GM10248 (cell line): ENCODE results near the gene TKT.

Experiments used
- CTCF ChIA-PET: fragments of 300-600 bp; sonication (Branson Sonifier 250); formaldehyde crosslinking; extraction: SDS; loops from one replicate; lab custom pipeline; 2021; ENCODE audit warnings: antibody characterized with exemption; lab: Yijun Ruan, JAX
- POLR2A ChIA-PET: fragments of 350-650 bp; sonication (Branson Sonifier 250); formaldehyde crosslinking; extraction: SDS; loops from one replicate; lab custom pipeline; 2020; ENCODE audit warnings: antibody characterized with exemption; lab: Yijun Ruan, JAX
- DNase-seq: peaks from one replicate; pipeline ENCODE4 v3.0.0; 2012; ENCODE audit errors: extremely low spot score
- TF ChIP-seq, protein P1 (sequence below): IDR thresholded peaks from 2 replicates; pipeline ENCODE4 v1.5.1; 2012; ENCODE audit warnings: mild to moderate bottlenecking, low read depth; ENCODE audit errors: extremely low read depth, missing control alignments, control extremely low read depth

The TKT gene

DNA sequence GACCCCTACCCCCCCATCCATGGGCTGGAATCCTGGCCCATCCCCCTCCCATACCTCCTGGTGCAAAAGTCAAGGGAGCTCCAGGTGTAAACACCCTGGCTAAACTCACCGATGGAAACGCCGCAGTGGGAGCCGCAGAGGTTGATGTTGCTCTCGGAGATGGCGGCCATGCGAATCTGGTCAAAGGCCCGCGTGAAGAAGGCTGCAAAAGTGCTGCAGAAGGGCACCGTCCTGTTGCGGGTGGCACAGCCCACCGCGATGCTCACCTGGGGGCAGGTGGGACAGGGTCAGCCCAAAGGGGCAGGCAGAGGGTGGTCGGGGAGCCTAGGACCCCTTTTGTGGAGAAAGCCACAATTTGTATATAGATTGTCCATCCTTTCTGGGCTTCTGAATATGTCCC lies 26.7 kb downstream of the TKT start:
- ChIA-PET POLR2A (no interaction called here), CTCF (interaction anchor here (1.4 to 1.6 kb wide), 2 partner anchors 10 to 115 kb away, joined by 3 to 5 read pairs; no protein-coding TSS in a partner anchor)
- TF ChIP-seq, protein P1, sequence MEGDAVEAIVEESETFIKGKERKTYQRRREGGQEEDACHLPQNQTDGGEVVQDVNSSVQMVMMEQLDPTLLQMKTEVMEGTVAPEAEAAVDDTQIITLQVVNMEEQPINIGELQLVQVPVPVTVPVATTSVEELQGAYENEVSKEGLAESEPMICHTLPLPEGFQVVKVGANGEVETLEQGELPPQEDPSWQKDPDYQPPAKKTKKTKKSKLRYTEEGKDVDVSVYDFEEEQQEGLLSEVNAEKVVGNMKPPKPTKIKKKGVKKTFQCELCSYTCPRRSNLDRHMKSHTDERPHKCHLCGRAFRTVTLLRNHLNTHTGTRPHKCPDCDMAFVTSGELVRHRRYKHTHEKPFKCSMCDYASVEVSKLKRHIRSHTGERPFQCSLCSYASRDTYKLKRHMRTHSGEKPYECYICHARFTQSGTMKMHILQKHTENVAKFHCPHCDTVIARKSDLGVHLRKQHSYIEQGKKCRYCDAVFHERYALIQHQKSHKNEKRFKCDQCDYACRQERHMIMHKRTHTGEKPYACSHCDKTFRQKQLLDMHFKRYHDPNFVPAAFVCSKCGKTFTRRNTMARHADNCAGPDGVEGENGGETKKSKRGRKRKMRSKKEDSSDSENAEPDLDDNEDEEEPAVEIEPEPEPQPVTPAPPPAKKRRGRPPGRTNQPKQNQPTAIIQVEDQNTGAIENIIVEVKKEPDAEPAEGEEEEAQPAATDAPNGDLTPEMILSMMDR: no peak
- DNase-seq: no peak

DNA sequence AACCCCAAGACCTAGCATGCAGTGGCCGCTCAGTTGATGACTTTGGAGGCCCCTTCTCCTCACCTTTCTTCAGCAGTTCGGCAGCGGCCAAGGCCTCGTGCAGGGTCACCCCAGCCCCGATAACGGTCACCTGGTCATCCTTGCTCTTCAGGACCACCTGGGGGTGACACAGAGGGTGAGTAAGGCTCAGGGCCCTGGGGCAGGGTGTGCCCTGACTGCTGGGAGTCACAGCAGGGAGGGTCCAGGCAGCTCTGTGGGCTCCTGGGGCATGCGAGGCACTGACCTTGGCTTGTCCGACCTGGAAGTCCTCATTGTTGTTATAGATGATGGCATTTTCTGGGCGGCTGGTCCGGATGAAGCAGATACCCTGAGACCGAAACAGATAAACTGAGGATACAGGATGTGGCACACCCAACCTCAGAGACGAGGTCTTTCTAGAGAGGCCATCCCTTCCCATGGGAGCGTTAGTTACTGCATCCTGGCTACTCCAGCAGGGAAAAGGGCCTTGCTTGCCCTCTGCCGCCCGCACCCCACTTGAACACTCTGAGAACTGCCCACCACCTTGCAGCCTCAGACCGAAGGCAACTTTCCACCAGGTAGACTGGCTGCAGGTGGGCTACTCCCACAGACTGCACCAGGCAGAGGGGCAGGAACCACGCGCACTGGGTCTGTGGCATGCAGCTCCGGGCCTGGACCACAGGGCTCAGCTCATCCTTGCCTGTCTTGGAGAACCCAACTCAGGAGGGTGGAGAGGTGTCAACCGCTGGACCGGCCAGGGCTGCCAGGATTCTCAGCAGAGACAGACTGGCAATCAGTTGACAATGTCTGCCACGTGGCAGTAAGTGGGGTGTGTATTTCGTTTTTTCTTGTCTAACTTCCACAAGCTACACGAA lies 27.6 kb downstream of the TKT start:
- ChIA-PET CTCF (interaction anchor here (1.4 to 1.6 kb wide), 2 partner anchors 9 to 114 kb away, joined by 3 to 5 read pairs; no protein-coding TSS in a partner anchor), POLR2A (no interaction called here)
- TF ChIP-seq, protein P1: no peak

DNA sequence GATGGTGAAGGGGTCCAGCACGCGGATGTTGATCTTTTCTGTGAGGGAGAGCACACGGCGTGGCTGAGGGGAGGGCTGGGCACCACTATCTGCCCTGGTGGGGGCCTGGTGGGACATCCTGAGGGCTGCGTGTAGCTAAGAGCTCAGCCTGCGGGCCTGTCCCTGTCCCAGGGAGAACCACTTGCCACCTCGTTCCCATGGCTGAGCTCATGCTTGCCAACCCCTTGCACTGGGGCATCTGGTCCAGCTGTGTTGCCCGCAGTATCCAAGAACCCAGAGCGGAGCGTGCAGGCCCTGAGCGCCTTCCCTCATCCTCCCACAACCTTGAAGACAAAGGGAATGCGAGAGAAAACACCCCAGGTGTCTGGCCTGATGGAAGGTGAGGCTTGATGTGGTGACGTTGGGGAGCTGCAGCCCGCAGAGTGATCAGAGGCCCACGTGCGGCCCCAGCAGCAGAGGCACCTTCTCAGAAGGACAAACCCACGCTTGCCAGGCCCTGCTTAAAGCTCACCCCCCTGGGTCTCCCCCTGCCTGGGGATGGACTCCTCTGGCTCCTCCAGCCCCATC lies 28.9 kb downstream of the TKT start:
- DNase-seq: no peak
- POLR2A ChIA-PET: no interaction called here
- CTCF ChIA-PET: interaction anchor here (1.0 kb wide), 1 partner anchor 12 kb away, joined by 3 read pairs; no protein-coding TSS in a partner anchor
- TF ChIP-seq, protein P1: no peak

More for the DNA sequence above, 27.6 kb downstream of the TKT start:
- no peak for DNase-seq

DNA sequence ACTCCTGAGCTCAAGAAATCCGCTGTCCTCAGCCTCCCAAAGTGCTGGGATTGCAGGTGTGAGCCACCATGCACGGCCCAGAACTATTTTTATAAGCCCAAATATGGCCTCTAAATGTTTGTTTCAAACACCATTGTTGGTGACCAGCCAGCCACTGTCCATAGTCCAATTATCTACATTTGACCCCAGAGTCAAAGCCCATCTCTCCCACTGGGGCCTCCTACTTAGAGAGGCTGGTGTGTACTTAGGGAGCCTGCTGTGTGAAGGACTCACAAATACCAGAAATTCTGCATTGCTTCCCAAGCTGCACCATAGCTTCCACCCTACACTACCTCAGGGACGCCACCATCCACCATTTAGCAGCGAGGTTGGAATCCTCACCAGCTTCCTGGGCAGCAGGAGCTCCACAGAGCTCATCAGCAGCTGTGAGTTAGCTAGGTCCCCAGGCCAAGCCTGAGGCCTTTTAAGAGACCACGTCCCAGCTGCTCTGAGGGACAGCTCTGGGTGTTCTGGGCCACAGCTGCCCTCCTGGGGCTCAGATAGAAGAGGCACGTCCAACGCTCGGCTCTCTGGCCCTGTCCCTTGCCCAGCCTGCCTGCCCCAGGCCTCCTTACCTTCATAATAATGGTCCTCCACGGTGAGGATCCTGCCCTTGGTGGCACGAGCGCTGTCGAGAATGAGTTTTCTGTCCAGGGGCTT lies 29.5 kb downstream of the TKT start:
- DNase-seq: no peak
- ChIA-PET POLR2A (no interaction called here), CTCF (interaction anchor here (1.0 kb wide), 1 partner anchor 11 kb away, joined by 3 read pairs; no protein-coding TSS in a partner anchor)
- TF ChIP-seq, protein P1: no peak

DNA sequence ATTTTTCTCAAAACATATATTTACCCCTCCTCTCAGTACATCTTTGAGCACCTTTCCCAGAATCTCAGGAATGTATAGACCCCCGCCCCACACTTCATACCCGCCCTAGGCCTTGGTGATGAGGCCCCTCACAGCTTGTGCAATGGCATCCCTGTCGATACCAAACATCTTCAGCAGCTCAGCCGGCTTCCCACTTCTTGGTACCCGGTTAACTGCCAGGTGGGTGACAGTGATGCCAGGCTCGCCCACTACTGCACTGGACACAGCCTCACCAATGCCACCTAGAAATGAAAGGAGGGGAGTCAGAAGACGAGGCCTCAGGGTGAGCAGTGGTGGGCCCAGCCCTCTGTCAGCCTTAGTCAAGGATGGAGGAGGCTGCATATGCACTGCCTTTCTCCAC lies 30.2 kb downstream of the TKT start:
- TF ChIP-seq, protein P1: no peak
- POLR2A ChIA-PET: no interaction called here
- CTCF ChIA-PET: interaction anchor here (1.5 kb wide), 1 partner anchor 9 kb away, joined by 4 read pairs; no protein-coding TSS in a partner anchor
- no peak for DNase-seq

DNA sequence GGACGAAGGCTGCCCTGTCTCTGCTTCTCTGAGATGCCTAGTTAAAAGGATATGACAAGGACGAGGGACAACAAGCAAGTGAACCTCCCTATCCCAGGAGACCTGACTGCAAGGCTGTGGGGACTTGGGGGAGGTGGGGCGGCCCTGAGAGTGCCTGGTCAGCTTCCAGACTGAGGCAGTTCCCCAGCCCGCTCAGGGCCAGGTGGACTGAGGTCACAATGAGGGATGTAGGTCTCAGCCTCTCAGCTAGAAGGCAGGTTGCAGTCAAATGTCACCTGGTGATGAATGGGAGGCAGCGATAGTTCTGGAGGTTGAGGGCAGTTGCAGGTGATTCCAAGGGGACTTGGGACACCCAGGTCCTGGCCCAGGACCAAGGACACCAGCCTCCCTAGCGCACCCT lies 30.6 kb downstream of the TKT start:
- POLR2A ChIA-PET: no interaction called here

More for the DNA sequence above, 30.6 kb downstream of the TKT start:
- DNase-seq: no peak
- CTCF ChIA-PET: interaction anchor here (1.1 to 1.5 kb wide), 2 partner anchors 9 to 22 kb away, joined by 3 to 4 read pairs; no protein-coding TSS in a partner anchor
- TF ChIP-seq, protein P1: no peak
